ENCODE measurements around the gene LRRC3B.

The LRRC3B gene

GRCh38 chr3:26713091-26713490 lies 90.5 kb downstream of the LRRC3B start:
- no peak for DNase-seq

GRCh38 chr3:26714485-26714884 lies 91.9 kb downstream of the LRRC3B start:
- DNase-seq: no peak

- no peak for DNase-seq
Measured at GRCh38 chr3:26715431-26715830, 92.9 kb downstream of the LRRC3B start.

GRCh38 chr3:26718315-26718714 lies 95.7 kb downstream of the LRRC3B start:
- DNase-seq: no peak

GRCh38 chr3:26719134-26719533 lies 96.6 kb downstream of the LRRC3B start:
- DNase-seq: no peak

- DNase-seq: no peak
Measured at GRCh38 chr3:26721047-26721446, 98.5 kb downstream of the LRRC3B start.

- no peak for DNase-seq
Measured at GRCh38 chr3:26731843-26732242, 109.3 kb downstream of the LRRC3B start.

- DNase-seq: no peak
Measured at GRCh38 chr3:26750263-26750662, 127.7 kb downstream of the LRRC3B start.

GRCh38 chr3:26752466-26752865 lies 129.9 kb downstream of the LRRC3B start:
- no peak for DNase-seq

GRCh38 chr3:26753095-26753494 lies 130.5 kb downstream of the LRRC3B start:
- no peak for DNase-seq

GRCh38 chr3:26757978-26758377 lies 135.4 kb downstream of the LRRC3B start:
- DNase-seq: no peak
